ENCODE measurements around the gene SLC10A3.

SLC10A3 gene

GRCh38 chrX:154515966-154516655, 25.7 kb upstream of the SLC10A3 start, which contains the start of gene FAM3A (continued):
- TF ChIP-seq, protein P1, sequence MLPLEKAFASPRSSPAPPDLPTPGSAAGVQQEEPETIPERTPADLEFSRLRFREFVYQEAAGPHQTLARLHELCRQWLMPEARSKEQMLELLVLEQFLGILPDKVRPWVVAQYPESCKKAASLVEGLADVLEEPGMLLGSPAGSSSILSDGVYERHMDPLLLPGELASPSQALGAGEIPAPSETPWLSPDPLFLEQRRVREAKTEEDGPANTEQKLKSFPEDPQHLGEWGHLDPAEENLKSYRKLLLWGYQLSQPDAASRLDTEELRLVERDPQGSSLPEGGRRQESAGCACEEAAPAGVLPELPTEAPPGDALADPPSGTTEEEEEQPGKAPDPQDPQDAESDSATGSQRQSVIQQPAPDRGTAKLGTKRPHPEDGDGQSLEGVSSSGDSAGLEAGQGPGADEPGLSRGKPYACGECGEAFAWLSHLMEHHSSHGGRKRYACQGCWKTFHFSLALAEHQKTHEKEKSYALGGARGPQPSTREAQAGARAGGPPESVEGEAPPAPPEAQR (tag by site-specific recombination; IDR thresholded peaks at IDR 0.05), result no peak
- TF ChIP-seq ZNF580 (tag by site-specific recombination; IDR thresholded peaks at IDR 0.05), result 0 out of 2 replicates have a peak, but pooled peaks have one; percentile 19
- peak; percentile 78 for TF ChIP-seq ZNF335 (tag by site-specific recombination; conservative IDR thresholded peaks at IDR 0.05)
- no peak for TF ChIP-seq TRIM28 (IDR thresholded peaks at IDR 0.05; ENCODE audit: borderline replicate concordance, low read length)
- TF ChIP-seq KLF9 (tag by site-specific recombination; IDR thresholded peaks at IDR 0.05; ENCODE audit: low read depth), result peak; percentile 46
- TF ChIP-seq ZNF623 (tag by site-specific recombination; IDR thresholded peaks at IDR 0.05), result no peak
- TF ChIP-seq ZNF701 (tag by site-specific recombination; IDR thresholded peaks at IDR 0.05), result no peak
- TF ChIP-seq ZNF214 (tag by site-specific recombination; IDR thresholded peaks at IDR 0.05; ENCODE audit: borderline replicate concordance), result no peak
- no peak for TF ChIP-seq BCL11B (tag by site-specific recombination; IDR thresholded peaks at IDR 0.05; ENCODE audit: low read depth)
- no peak for TF ChIP-seq ZNF530 (tag by site-specific recombination; IDR thresholded peaks at IDR 0.05; ENCODE audit: low read depth)
- TF ChIP-seq ZIC2 (tag by site-specific recombination; IDR thresholded peaks at IDR 0.05), result no peak
- no peak for TF ChIP-seq ZNF394 (tag by site-specific recombination; IDR thresholded peaks at IDR 0.05; ENCODE audit: borderline replicate concordance)
- TF ChIP-seq, protein P2, sequence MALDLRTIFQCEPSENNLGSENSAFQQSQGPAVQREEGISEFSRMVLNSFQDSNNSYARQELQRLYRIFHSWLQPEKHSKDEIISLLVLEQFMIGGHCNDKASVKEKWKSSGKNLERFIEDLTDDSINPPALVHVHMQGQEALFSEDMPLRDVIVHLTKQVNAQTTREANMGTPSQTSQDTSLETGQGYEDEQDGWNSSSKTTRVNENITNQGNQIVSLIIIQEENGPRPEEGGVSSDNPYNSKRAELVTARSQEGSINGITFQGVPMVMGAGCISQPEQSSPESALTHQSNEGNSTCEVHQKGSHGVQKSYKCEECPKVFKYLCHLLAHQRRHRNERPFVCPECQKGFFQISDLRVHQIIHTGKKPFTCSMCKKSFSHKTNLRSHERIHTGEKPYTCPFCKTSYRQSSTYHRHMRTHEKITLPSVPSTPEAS (tag by site-specific recombination; IDR thresholded peaks at IDR 0.05), result no peak
- TF ChIP-seq ZNF416 (tag by site-specific recombination; IDR thresholded peaks at IDR 0.05), result no peak
- no peak for TF ChIP-seq ZNF76 (tag by site-specific recombination; IDR thresholded peaks at IDR 0.05; ENCODE audit: borderline replicate concordance, low read depth)
- TF ChIP-seq, protein P3, sequence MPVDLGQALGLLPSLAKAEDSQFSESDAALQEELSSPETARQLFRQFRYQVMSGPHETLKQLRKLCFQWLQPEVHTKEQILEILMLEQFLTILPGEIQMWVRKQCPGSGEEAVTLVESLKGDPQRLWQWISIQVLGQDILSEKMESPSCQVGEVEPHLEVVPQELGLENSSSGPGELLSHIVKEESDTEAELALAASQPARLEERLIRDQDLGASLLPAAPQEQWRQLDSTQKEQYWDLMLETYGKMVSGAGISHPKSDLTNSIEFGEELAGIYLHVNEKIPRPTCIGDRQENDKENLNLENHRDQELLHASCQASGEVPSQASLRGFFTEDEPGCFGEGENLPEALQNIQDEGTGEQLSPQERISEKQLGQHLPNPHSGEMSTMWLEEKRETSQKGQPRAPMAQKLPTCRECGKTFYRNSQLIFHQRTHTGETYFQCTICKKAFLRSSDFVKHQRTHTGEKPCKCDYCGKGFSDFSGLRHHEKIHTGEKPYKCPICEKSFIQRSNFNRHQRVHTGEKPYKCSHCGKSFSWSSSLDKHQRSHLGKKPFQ (tag by site-specific recombination; IDR thresholded peaks at IDR 0.05), result no peak
- TF ChIP-seq, protein P4, sequence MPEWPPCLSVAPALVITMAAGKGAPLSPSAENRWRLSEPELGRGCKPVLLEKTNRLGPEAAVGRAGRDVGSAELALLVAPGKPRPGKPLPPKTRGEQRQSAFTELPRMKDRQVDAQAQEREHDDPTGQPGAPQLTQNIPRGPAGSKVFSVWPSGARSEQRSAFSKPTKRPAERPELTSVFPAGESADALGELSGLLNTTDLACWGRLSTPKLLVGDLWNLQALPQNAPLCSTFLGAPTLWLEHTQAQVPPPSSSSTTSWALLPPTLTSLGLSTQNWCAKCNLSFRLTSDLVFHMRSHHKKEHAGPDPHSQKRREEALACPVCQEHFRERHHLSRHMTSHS (tag by site-specific recombination; IDR thresholded peaks at IDR 0.05), result no peak
- TF ChIP-seq HOXC10 (CRISPR knock-in tag; IDR thresholded peaks at IDR 0.05), result no peak
- no peak for TF ChIP-seq SCRT1 (tag by site-specific recombination; IDR thresholded peaks at IDR 0.05; ENCODE audit: borderline replicate concordance)
- TF ChIP-seq, protein P5, sequence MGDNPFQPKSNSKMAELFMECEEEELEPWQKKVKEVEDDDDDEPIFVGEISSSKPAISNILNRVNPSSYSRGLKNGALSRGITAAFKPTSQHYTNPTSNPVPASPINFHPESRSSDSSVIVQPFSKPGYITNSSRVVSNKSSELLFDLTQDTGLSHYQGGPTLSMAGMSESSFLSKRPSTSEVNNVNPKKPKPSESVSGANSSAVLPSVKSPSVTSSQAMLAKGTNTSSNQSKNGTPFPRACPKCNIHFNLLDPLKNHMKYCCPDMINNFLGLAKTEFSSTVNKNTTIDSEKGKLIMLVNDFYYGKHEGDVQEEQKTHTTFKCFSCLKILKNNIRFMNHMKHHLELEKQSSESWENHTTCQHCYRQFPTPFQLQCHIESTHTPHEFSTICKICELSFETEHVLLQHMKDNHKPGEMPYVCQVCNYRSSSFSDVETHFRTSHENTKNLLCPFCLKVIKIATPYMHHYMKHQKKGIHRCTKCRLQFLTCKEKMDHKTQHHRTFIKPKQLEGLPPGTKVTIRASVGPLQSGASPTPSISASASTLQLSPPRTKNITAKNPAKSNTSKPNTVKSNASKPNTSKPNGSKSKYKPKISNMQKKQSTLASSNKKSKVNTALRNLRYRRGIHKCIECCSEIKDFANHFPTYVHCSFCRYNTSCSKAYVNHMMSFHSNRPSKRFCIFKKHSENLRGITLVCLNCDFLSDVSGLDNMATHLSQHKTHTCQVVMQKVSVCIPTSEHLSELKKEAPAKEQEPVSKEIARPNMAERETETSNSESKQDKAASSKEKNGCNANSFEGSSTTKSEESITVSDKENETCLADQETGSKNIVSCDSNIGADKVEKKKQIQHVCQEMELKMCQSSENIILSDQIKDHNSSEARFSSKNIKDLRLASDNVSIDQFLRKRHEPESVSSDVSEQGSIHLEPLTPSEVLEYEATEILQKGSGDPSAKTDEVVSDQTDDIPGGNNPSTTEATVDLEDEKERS (tag by site-specific recombination; IDR thresholded peaks at IDR 0.05), result no peak
- no peak for TF ChIP-seq ZNF548 (tag by site-specific recombination; IDR thresholded peaks at IDR 0.05)
- no peak for TF ChIP-seq ZNF223 (tag by site-specific recombination; IDR thresholded peaks at IDR 0.05)
- no peak for TF ChIP-seq ZNF544 (tag by site-specific recombination; IDR thresholded peaks at IDR 0.05)
- TF ChIP-seq PRDM4 (tag by site-specific recombination; IDR thresholded peaks at IDR 0.05), result 0 out of 2 replicates have a peak, but pooled peaks have one; percentile 15
- no peak for TF ChIP-seq ZNF48 (tag by site-specific recombination; IDR thresholded peaks at IDR 0.05)
- no peak for TF ChIP-seq ZNF837 (tag by site-specific recombination; IDR thresholded peaks at IDR 0.05)
- TF ChIP-seq ZNF239 (tag by site-specific recombination; IDR thresholded peaks at IDR 0.05), result no peak
- TF ChIP-seq ZBTB1 (tag by site-specific recombination; IDR thresholded peaks at IDR 0.05), result no peak
- TF ChIP-seq ZNF571 (tag by site-specific recombination; IDR thresholded peaks at IDR 0.05), result no peak

All from HEK293 (cell line).